Ammon's horn (tissue), 1 donor: ENCODE data around the gene TCF15.
"Not testable (repeated sequence)": the region's sequence is repeated elsewhere in the genome, so short reads cannot be mapped to it uniquely, and the experiment has no call there.

Experiments
- DNase-seq: peaks from one replicate; pipeline ENCODE4 v3.0.0-alpha.2; 2016; ENCODE audit warnings: low spot score

Gene TCF15

GRCh38 chr20:578940-579690 is 31.0 kb downstream of the TCF15 start:
- not testable (repeated sequence) for DNase-seq

- DNase-seq, result no peak
These were observed 32.8 kb downstream of the TCF15 start for GRCh38 chr20:577167-577791.

- no peak for DNase-seq
These were observed 34.0 kb downstream of the TCF15 start for GRCh38 chr20:576156-576555.

GRCh38 chr20:575230-575629 is 34.9 kb downstream of the TCF15 start:
- DNase-seq, result no peak

- no peak for DNase-seq
These were observed 35.7 kb downstream of the TCF15 start for GRCh38 chr20:574297-574942.

- no peak for DNase-seq
These were observed 36.5 kb downstream of the TCF15 start for GRCh38 chr20:573414-574296.

GRCh38 chr20:572727-573126 is 37.4 kb downstream of the TCF15 start:
- no peak for DNase-seq

GRCh38 chr20:571754-572441 is 38.2 kb downstream of the TCF15 start:
- DNase-seq, result no peak

- DNase-seq, result no peak
These were observed 41.3 kb downstream of the TCF15 start for GRCh38 chr20:568673-569415.

- no peak for DNase-seq
These were observed 41.9 kb downstream of the TCF15 start for GRCh38 chr20:568097-568652.

GRCh38 chr20:564192-564591 is 45.9 kb downstream of the TCF15 start:
- no peak for DNase-seq

GRCh38 chr20:563187-563586 is 46.9 kb downstream of the TCF15 start:
- no peak for DNase-seq

GRCh38 chr20:562232-562897 is 47.7 kb downstream of the TCF15 start:
- DNase-seq, result no peak

- DNase-seq, result peak; percentile 84
These were observed 48.5 kb downstream of the TCF15 start for GRCh38 chr20:561437-562231.

- no peak for DNase-seq
These were observed 49.4 kb downstream of the TCF15 start for GRCh38 chr20:560680-561079.

GRCh38 chr20:558117-558516 is 52.0 kb downstream of the TCF15 start:
- DNase-seq, result no peak

- DNase-seq, result no peak
These were observed 53.1 kb downstream of the TCF15 start for GRCh38 chr20:556984-557383.

- DNase-seq, result no peak
These were observed 54.1 kb downstream of the TCF15 start for GRCh38 chr20:555976-556385.
